Stimulated activated CD8-positive, alpha-beta memory T cell treated with anti-CD3 and anti-CD28 coated beads, Interleukin-2, amount 100 ng/mL, for 48 hours (primary cell): ENCODE results near the gene RBMS3.
"Not testable (repeated sequence)": the region's sequence is repeated elsewhere in the genome, so short reads cannot be mapped to it uniquely, and the experiment has no call there.

Experiments
- DNase-seq, 2 donors: peaks; one replicate each; pipeline ENCODE4 v3.0.0-alpha.2; 2020; ENCODE audit warnings: low read depth in 2 of 2

Gene RBMS3

GRCh38 chr3:29311795-29312194, 30.9 kb downstream of the RBMS3 start:
- DNase-seq: no peak

- no peak for DNase-seq
These were observed 31.5 kb downstream of the RBMS3 start for GRCh38 chr3:29312395-29312794.

DNA sequence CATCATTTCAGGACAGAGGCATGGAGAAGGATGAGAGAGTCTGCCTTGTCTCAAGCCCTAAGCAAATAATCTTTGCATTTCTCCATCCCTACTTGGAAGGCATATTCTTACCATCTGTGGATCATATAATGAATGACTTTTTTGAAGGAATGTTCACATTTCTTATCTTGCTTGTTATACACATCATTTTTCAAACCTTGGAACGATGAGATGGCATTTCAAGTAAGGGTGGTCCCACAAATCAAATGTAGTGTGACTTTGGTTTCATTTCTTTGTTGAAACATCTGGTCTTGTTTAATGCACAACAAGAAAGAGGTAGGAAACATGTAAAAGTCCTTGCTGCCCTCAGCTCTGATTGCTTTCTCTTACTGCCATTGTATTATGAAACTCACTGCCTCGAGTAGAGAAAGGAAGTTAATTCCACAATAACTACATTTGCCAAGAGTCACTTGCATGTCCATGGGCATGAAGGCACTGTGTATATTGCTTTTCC, 32.1 kb downstream of the RBMS3 start:
- DNase-seq: no peak

- no peak for DNase-seq
These were observed 33.3 kb downstream of the RBMS3 start for GRCh38 chr3:29313981-29314726.

DNA sequence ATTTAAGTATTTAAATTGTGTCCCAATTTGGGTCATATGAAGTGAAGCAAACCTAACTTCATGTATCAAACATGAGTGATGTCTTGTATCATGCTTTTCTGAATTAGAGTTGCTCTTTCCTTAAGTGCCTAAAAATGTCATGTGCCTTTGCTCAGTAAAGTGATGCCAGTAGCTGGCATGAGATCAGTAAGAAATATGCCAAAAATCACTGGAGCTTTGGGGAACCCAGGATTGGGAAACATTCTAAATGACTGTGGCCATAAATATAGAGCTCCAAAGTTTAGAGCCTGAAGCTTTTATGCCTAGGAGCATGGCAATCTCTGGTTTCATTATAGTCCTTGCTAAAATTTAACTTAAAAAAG, 33.8 kb downstream of the RBMS3 start:
- no peak for DNase-seq

- no peak for DNase-seq
These were observed 36.8 kb downstream of the RBMS3 start for GRCh38 chr3:29317659-29318173.

GRCh38 chr3:29318251-29318650, 37.4 kb downstream of the RBMS3 start:
- no peak for DNase-seq

DNA sequence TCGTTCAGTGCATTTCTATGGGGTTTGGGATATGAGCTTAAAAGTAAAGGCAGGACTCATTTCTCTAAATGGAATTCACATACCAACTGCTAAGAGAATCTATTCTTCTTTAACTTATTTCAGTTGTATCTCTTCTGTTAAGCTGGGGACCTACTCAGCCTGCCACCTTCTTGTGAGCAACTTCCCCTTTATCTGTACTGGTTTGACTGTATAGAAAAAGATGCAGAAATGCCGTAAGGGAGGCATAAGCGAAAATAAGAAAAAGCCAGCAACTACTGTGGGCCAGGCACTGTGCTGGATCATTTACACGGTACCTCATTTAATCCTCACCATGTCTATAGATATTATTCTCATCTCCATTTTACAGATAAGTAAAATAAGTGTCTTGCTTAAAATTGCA, 38.4 kb downstream of the RBMS3 start:
- no peak for DNase-seq

DNA sequence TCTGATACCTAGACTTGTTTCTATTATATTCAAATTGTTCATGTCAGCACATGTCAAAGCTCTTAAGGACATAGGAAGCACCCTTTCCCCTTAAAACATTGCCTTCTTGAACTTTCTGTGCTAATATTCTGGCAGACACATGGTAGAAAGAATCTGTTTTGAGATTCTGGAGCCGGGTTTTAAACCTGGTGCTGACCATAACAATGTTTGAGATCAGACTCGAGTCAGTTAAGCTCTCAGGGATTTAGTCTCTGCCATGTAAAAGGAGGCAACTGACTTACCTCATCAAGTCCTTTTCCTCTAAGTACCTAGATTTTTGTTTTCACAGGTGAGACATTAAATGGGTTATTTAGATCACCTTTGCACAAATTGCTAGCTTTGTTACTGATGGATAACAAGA, 38.9 kb downstream of the RBMS3 start:
- no peak for DNase-seq

DNA sequence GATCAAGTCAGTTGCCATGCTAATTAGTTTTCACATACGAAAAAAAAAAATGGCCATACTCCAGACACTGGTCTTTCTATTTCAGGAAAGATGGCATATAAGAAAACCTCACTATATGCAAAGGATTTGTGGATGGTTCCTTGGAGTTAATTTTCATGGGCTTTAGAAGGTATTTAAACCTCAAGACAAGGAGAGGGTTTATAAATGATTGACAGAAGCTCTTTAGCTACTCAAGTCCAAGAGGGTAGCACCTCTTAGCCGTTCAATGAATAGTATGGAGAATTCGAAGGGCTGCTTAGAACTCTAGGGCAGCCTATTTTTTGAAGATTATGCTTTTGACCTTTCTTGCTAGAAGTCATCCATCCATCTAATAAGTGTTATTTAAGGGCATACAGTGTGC, 41.7 kb downstream of the RBMS3 start:
- no peak for DNase-seq

DNA sequence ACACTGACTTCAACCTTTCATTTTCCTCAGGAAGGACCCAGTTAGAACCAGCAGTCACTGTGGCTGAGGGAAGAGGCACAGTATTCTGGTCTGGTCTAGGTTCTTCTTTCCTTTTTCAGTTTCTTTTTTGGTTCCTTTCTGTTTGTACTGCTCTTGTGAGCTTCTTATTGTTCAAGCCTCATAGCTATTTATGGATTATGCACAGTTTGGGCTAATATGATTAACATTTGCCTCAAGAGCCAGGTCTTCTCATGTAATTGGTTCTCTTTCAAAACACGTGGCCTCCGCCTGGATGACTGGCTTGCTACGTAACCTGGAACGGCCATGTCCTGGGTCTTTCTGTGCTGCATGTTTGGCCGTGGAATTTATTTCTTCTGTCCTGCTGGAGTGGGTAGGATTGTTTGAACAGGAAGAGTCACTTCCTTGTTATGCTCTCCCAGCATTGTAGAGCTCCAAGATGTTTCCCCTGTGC, 43.3 kb downstream of the RBMS3 start:
- no peak for DNase-seq

DNA sequence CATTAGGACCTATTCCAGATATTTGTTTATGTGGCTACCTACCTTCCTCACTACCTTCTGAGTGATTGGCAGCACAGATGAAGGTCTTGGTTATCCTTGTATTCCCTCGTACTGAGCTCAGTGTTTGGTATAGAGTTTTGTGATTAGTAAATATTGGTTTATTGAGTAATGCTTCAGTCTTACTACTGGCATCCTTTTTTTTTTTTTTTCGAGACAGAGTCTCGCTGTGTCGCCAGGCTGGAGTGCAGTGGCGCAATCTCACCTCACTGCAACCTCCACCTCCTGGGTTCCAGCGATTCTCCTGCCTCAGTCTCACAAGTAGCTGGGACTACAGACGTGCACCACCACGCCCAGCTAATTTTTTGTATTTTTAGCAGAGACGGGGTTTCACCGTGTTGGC, 45.7 kb downstream of the RBMS3 start:
- DNase-seq: not testable (repeated sequence)

GRCh38 chr3:29329986-29330890, 49.4 kb downstream of the RBMS3 start:
- no peak for DNase-seq

DNA sequence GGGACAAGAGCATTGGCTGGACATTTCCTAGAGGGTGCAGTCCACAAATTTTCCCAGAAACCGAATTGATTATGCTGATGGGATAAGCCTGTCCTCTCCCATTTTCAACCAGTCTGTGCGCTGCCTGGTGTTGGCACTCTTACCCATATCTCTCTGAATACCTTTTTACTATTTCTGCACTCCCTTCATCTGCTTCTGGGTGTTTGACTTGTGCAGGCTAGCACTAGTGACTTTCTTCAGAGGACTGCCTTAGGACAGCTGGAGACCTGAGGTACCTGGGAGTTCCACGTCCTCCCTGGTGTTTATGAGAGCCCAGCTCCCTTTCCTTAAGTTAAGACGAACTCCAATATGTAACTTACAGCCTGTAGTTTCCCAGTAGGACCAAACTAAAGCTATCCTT, 50.2 kb downstream of the RBMS3 start:
- DNase-seq: no peak

DNA sequence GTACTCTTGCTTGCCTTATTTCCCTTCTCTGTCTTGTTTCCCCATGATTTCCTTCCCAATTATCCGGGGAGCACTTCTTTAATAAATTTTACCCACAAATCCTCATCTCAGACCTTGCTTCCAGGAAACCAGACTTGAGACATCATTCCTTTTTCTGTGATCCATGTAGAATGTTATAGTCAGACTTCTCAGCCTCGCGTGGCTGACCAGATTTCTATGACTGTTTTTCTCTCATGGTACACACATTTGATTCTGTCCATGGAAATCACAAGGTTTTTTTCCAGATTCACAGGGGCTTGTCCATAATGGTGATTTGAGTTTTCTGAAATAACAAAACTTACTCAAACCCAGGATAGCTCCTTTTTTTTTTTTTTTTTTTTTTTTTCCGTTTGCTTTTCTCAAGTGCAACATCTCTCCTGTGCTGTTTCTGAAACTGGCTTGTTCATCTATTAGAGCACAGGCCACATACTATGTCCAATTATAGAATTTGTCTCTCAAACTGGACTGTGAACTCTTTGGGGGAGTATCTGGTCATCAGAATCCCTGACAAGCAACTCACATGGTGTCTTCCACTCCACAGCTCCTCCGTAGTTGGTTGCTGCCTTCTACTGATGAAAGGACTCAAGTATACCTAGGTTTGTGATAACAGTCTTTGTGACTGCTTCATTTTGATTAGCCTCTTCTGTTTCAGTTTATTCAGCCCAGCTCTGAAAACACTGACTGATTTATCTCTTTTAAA, 50.8 kb downstream of the RBMS3 start:
- DNase-seq: no peak

DNA sequence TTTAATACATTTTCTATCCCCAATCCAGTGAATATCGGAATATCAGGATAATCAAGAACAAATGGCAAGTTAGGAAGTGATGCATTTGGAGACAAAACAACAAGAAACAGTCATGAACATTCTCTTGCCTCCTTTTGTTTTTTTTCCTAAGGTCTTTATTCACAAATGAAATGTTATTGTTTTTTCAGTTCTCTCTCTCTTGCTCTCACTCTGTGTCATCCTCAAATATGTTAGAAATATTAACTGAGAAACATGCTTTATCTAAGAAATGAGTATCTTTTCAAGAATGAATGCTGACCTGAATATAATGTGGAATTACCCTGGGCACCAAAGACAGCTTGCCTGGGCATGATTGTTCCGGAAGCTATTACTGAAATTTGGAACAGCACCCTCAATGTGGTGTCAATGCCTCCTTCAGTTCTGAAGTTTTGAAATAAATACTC, 51.3 kb downstream of the RBMS3 start:
- DNase-seq: no peak

- no peak for DNase-seq
These were observed 52.7 kb downstream of the RBMS3 start for GRCh38 chr3:29333576-29333975.

- no peak for DNase-seq
These were observed 53.8 kb downstream of the RBMS3 start for GRCh38 chr3:29334706-29335105.

DNA sequence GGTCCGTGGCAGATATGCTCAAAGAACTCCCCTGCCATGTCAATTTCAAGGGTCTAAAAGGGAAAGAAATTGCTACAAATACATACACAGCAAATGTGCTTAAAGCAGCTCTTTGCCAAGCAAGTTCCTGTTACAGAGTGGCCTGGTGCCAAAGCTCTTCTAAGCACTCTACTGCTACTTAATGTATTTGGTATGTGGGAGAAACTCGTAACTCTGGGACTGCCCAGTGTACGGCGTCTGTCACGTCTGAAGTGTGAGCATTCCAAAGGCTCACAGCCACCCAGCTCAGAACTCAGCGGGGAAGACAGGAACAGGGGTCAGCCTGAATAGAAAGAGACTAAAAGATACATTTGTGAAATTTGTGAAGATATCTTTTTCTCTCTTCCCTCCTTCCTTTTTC, 54.6 kb downstream of the RBMS3 start:
- DNase-seq: no peak

DNA sequence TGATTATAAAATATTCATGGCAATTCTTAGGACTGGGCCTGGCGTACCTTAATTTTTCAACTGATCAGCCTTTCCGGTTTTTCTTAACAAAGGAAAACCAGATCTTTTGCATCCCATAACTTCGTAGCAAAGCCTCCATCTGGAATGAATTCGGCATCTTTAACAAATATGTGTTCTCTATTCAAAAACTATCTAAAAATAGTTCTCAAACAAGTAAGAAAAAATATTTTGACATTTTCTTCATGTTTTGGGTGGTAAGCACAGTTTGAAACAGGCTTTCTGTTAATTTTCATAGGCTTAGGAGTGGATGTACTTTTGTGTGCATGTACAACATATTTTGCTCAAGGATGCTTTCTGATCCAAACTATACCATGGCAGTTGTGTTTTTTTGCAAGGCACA, 55.1 kb downstream of the RBMS3 start:
- DNase-seq: no peak

DNA sequence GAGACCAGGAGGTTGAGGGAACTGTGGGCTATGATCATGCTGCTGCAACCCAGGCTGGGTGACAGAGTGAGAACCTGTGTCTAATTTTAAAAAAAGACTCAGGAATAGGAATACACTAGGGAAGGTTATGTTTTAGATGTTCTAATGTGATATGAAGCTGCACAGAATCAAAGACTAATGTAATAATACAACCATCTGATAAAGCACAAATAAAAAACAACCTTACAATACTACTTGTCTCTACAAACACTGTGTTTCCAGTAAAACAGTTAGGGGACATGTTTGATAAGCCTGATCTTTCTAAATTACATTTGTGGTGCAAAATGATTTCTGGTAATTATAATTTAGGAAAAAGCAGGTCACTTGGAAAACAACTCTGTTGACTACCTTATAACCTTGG, 56.7 kb downstream of the RBMS3 start:
- DNase-seq: no peak

DNA sequence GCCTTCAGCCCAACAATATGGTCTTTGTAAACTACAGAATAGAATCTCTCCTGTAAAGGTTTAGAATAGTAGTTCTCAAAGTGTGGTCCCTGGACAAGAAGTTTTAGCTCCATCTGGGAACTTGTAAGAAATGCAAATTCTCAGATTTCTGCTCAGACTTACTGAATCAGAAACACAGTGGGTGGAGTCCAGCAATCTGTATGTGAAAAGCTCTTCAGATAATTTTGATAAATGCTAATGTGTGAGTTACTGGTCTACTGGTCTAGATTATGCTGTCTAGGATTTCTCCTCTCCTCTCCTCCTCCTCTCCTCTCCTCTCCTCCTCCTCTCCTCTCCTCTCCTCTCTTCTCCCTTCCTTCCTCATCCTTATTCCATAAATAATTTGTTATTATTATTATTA, 57.5 kb downstream of the RBMS3 start:
- DNase-seq: no peak
